H1 (cell line): ENCODE data around the gene DOK3. TPM values are rescaled to one million over a fixed set of nuclear protein-coding genes. Genes with fewer than 3 reads are reported as not detected.

Source experiments
- CEBPB ChIP-seq: IDR thresholded peaks from 2 replicates; pipeline ENCODE4 v1.6.1; 2012; ENCODE audit warnings: low read depth, low read length
- CHD2 ChIP-seq: IDR thresholded peaks from 2 replicates; pipeline ENCODE4 v1.6.1; 2012; ENCODE audit warnings: low read length, improper control_type of control experiment
- EP300 ChIP-seq, 2 experiments: IDR thresholded peaks; 1 replicate in 1 of 2; 2 replicates in 1 of 2; pipeline ENCODE4 v1.6.1; 2011 to 2012; ENCODE audit warnings: low read depth in 2 of 2, low read length in 2 of 2, mild to moderate bottlenecking in 2 of 2, borderline replicate concordance in 1 of 2, inconsistent platforms in 1 of 2, moderate library complexity in 1 of 2
- KDM5A ChIP-seq: fragments of 200-600 bp; IDR thresholded peaks from 2 replicates; pipeline ENCODE4 v1.7.1; 2012; ENCODE audit warnings: mild to moderate bottlenecking, low read length, inconsistent platforms, mixed read lengths
- MAFK ChIP-seq: IDR thresholded peaks from 2 replicates; pipeline ENCODE4 v1.6.1; 2012; ENCODE audit warnings: low read depth, mild to moderate bottlenecking, improper control_type of control experiment, low read length
- SRF ChIP-seq: IDR thresholded peaks from 2 replicates; pipeline ENCODE4 v1.6.1; 2011; ENCODE audit warnings: mild to moderate bottlenecking, low read depth, low read length, moderate library complexity
- ZNF274 ChIP-seq: IDR thresholded peaks from 2 replicates; pipeline ENCODE4 v1.7.0; 2012; ENCODE audit warnings: low read length, borderline replicate concordance; ENCODE audit errors: extremely low read depth
- polyA plus RNA-seq, 7 experiments: library from polyadenylated mRNA; depleted of rRNA in 3 of 7; stranded (reverse) in 5 of 7; unstranded in 2 of 7; fragments of >200 nt in 5 of 7; fragments of 200-250 nt in 2 of 7; gene quantifications; 1 replicate in 5 of 7; 2 replicates in 1 of 7; 4 replicates in 1 of 7; pipeline versions ENCODE4 v1.2.1 to v1.2.3, GENCODE V29; 2011 to 2013; ENCODE audit warnings: missing spikeins in 2 of 7, mixed read lengths in 2 of 7
- total RNA-seq: library from RNA; stranded (reverse); fragmentation: NEBNext Ultra II Directional; extraction: Animal tissue kit (Norgen Biotek cat#: 25700); gene quantifications from 2 replicates; pipeline ENCODE4 v1.2.1, GENCODE V29; 2021
- TF ChIP-seq, protein P1 (sequence below): IDR thresholded peaks from 2 replicates; pipeline ENCODE4 v1.6.1; 2012; ENCODE audit warnings: inconsistent platforms

The DOK3 gene
- total and polyA plus RNA-seq, 2 of the 8 experiments (the other 6 are each of a cell fraction or from before 2014, with no cell fraction given), result 4.2 to 6.4 TPM

DNA sequence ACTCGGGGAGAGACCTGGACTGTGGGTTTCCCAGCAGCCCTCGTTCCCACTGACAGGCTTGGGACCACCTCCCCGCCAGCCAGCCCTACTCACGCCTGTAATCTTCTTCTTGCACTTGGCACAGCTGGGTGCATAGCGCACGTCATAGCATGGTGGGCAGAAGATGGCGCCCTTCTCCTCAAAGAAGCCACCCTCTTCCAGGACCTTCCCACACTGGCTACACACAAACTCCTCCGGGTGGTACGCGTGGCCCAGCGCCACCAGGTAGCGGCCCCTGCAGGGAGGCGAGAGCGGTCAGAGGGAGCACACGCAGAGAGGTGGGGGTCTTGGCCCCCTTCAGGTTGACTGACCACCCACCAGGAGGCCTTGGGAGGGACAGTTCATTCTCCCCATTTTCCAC is 21.7 kb downstream of the DOK3 start (continued):
- TF ChIP-seq, protein P1, sequence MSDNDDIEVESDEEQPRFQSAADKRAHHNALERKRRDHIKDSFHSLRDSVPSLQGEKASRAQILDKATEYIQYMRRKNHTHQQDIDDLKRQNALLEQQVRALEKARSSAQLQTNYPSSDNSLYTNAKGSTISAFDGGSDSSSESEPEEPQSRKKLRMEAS, result no peak
- TF ChIP-seq KDM5A, result no peak
- TF ChIP-seq SRF, result no peak
- no peak for TF ChIP-seq EP300 (IDR thresholded peaks at IDR 0.05; ENCODE audit: borderline replicate concordance in 1 of 2, low read depth in 2 of 2, low read length in 2 of 2)
- TF ChIP-seq MAFK, result no peak
- TF ChIP-seq CHD2, result no peak
- TF ChIP-seq ZNF274, result no peak
- no peak for TF ChIP-seq CEBPB
- TF ChIP-seq, all 59 proteins: peak for 3
